DND-41 (cell line): Measurements from ENCODE around the gene CDH12.

Experiments used
- EZH2 ChIP-seq: IDR thresholded peaks from 3 replicates; pipeline ENCODE4 v1.6.1; 2012; ENCODE audit warnings: borderline replicate concordance, low read depth, mild to moderate bottlenecking, moderate library complexity, low read length, inconsistent platforms; ENCODE audit not compliant: severe bottlenecking
- TF ChIP-seq, protein P1 (sequence below): IDR thresholded peaks from 2 replicates; pipeline ENCODE4 v1.5.1; 2012; ENCODE audit warnings: borderline replicate concordance, low read length, moderate library complexity, mild to moderate bottlenecking; ENCODE audit not compliant: poor library complexity, severe bottlenecking; ENCODE audit errors: extremely low read depth

DNA sequence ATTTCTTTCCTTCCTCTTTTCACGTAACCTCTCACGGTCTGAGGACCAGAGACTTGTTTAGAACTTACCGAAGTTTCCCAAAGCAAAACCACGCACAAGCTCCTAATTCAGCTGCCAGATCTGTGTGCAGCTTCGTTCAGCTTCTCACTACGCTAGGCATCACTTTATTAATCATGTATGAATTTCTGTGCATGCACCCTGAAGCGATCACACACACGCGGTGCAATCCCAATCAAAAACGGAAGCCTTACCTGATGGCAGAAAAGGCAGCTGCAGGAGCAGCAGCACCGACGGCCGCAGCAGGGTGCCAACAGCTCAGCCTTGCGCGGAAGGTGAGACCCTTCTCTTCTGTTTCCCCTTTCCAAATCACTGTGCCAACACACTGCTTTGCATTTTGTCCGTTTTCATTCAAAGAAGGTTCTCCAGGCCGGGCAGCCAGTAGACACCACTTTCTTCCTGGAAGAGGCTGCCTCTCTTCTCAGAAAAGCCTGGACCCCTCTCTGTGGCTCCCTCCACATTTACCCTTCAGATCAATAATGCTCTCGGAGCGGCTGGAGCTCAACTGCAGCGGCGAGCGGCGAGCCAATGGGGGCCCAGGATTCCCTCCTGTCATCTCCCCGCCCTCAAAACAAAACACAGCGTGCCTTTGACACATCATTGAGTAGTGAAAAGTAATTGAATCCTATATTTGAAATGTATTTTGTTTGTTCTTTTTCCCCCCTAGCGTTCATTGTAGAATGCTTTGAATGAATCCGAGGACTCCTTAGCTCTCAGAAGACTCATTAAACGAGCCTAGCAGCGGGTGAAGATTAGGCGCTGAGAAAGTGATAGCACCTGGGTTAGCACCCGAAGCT, at the start of gene CDH12:
- TF ChIP-seq, protein P1, sequence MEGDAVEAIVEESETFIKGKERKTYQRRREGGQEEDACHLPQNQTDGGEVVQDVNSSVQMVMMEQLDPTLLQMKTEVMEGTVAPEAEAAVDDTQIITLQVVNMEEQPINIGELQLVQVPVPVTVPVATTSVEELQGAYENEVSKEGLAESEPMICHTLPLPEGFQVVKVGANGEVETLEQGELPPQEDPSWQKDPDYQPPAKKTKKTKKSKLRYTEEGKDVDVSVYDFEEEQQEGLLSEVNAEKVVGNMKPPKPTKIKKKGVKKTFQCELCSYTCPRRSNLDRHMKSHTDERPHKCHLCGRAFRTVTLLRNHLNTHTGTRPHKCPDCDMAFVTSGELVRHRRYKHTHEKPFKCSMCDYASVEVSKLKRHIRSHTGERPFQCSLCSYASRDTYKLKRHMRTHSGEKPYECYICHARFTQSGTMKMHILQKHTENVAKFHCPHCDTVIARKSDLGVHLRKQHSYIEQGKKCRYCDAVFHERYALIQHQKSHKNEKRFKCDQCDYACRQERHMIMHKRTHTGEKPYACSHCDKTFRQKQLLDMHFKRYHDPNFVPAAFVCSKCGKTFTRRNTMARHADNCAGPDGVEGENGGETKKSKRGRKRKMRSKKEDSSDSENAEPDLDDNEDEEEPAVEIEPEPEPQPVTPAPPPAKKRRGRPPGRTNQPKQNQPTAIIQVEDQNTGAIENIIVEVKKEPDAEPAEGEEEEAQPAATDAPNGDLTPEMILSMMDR: no peak
- no peak for TF ChIP-seq EZH2
